B cell (primary cell): ENCODE measurements around the gene OR13C5. TPM values are rescaled to one million over a fixed set of nuclear protein-coding genes. Genes with fewer than 3 reads are reported as not detected.

ENCODE experiments used
- ATAC-seq: fragments of 200-7000 bp; cut with Tn5 transposase; one replicate; pipeline ENCODE4 v1.10.0; 2021; ENCODE audit warnings: low read depth, mild to moderate bottlenecking, moderate number of reproducible peaks, moderate library complexity
- CTCF ChIA-PET: fragments of 350-600 bp; sonication (Branson Sonifier 250); formaldehyde crosslinking; loops from one replicate; lab custom pipeline; 2021; ENCODE audit warnings: antibody characterized with exemption, inconsistent platforms; lab: Charles Lee
- POLR2A ChIA-PET: fragments of 350-600 bp; sonication (Branson Sonifier 250); formaldehyde crosslinking; loops from one replicate; lab custom pipeline; 2021; ENCODE audit warnings: antibody characterized with exemption; lab: Charles Lee
- DNase-seq: peaks from one replicate; pipeline ENCODE4 v3.0.0; 2013
- H2AFZ ChIP-seq: 2 replicates; pipeline ENCODE4 v1.6.1; 2012; ENCODE audit warnings: mild to moderate bottlenecking, low read depth, low read length; ENCODE audit not compliant: insufficient read depth, poor library complexity, severe bottlenecking
- H3K27ac ChIP-seq, 2 donors: 1 replicate in 1 of 2; 2 replicates in 1 of 2; pipeline ENCODE4 v1.5.1; 2012 to 2013; ENCODE audit warnings: low read length in 2 of 2, mild to moderate bottlenecking in 2 of 2, moderate library complexity in 1 of 2
- H3K27me3 ChIP-seq, 4 experiments: fragments of 200-600 bp in 1 of 4; sonication (generic) in 1 of 4; replicated peaks in 1 of 4; 1 replicate in 2 of 4; 2 replicates in 2 of 4; pipeline versions ENCODE4 v1.6.1 to v1.7.0; 2013 to 2016; ENCODE audit warnings: low read length in 3 of 4, mild to moderate bottlenecking in 2 of 4, mixed read lengths in 1 of 4, moderate library complexity in 1 of 4; ENCODE audit not compliant: insufficient read depth in 4 of 4, control insufficient read depth in 3 of 4; ENCODE audit errors: control extremely low read depth in 1 of 4
- H3K36me3 ChIP-seq, 2 experiments: replicated peaks in 1 of 2; 1 replicate in 1 of 2; 2 replicates in 1 of 2; pipeline versions ENCODE4 v1.6.1 to v1.7.1; 2013; ENCODE audit warnings: low read length in 1 of 2; ENCODE audit not compliant: insufficient read depth in 2 of 2, control insufficient read depth in 1 of 2; ENCODE audit errors: control extremely low read depth in 1 of 2, extremely low read depth in 1 of 2
- H3K4me1 ChIP-seq, 2 donors: fragments of 200-600 bp in 1 of 2; sonication (generic) in 1 of 2; 1 replicate in 1 of 2; 2 replicates in 1 of 2; pipeline versions ENCODE4 v1.5.1 to v1.6.1; 2013 to 2017; ENCODE audit warnings: low read length in 2 of 2; ENCODE audit not compliant: control insufficient read depth in 2 of 2, insufficient read depth in 2 of 2
- H3K4me2 ChIP-seq: replicated peaks from 2 replicates; pipeline ENCODE3; 2012; ENCODE audit warnings: mild to moderate bottlenecking, low read depth, low read length; ENCODE audit not compliant: poor library complexity, severe bottlenecking
- H3K4me3 ChIP-seq, 5 experiments: fragments of 200-600 bp in 1 of 5; sonication (generic) in 1 of 5; 1 replicate in 3 of 5; 2 replicates in 2 of 5; pipeline versions ENCODE4 v1.5.1 to v1.7.0; 2011 to 2016; ENCODE audit warnings: low read length in 4 of 5, mild to moderate bottlenecking in 4 of 5, low read depth in 2 of 5, control low read depth in 1 of 5, moderate library complexity in 1 of 5; ENCODE audit not compliant: insufficient read depth in 1 of 5; ENCODE audit errors: control extremely low read depth in 1 of 5, extremely low read depth in 1 of 5
- H3K79me2 ChIP-seq: fragments of 200-600 bp; sonication (generic); one replicate; pipeline ENCODE4 v1.6.0; 2016; ENCODE audit warnings: low read length; ENCODE audit not compliant: control insufficient read depth, insufficient read depth
- H3K9ac ChIP-seq: fragments of 200-600 bp; sonication (generic); 2 replicates; pipeline ENCODE4 v1.6.1; 2017; ENCODE audit warnings: mild to moderate bottlenecking, low read length, moderate library complexity
- H3K9me3 ChIP-seq, 3 donors: one replicate each; pipeline versions ENCODE4 v1.6.1 to v1.7.1; 2013; ENCODE audit warnings: low read length in 2 of 3; ENCODE audit not compliant: control insufficient read depth in 2 of 3, insufficient read depth in 1 of 3; ENCODE audit errors: control extremely low read depth in 1 of 3
- H4K20me1 ChIP-seq: 2 replicates; pipeline ENCODE4 v1.6.0; 2012; ENCODE audit warnings: mild to moderate bottlenecking, low read length; ENCODE audit not compliant: insufficient read depth, control insufficient read depth, poor library complexity, severe bottlenecking
- H3K27ac Mint-ChIP-seq: one replicate; pipeline ENCODE4 v1.8.0; 2021; ENCODE audit warnings: mixed read lengths
- H3K27me3 Mint-ChIP-seq: one replicate; pipeline ENCODE4 v1.8.0; 2021; ENCODE audit warnings: mixed read lengths
- H3K4me1 Mint-ChIP-seq: one replicate; pipeline ENCODE4 v1.8.0; 2021; ENCODE audit warnings: mixed read lengths
- H3K4me3 Mint-ChIP-seq: one replicate; pipeline ENCODE4 v1.8.0; 2021; ENCODE audit warnings: mixed read lengths
- H3K9me3 Mint-ChIP-seq: one replicate; pipeline ENCODE4 v1.8.0; 2022; ENCODE audit warnings: mixed read lengths; ENCODE audit not compliant: insufficient read depth
- EZH2 ChIP-seq: IDR thresholded peaks from 2 replicates; pipeline ENCODE4 v1.6.1; 2012; ENCODE audit warnings: borderline replicate concordance, low read depth, mild to moderate bottlenecking, moderate library complexity, low read length; ENCODE audit not compliant: insufficient read depth, poor library complexity, severe bottlenecking
- WGBS: methylation state at CpG from one replicate; pipeline ENCODE4 v1.1.5; 2013; ENCODE audit warnings: missing lambda C conversion rate; ENCODE audit not compliant: insufficient coverage; 5-methylcytosine and 5-hydroxymethylcytosine counted together
- intact Hi-C: fragments of 100-400 bp; cut with micrococcal nuclease; formaldehyde crosslinking; loops from one replicate; pipeline ENCODE4 v1.10.0; 2022
- polyA plus RNA-seq: library from polyadenylated mRNA; depleted of rRNA; stranded (reverse); fragments of >200 nt; gene quantifications from 2 replicates; pipeline ENCODE4 v1.2.3, GENCODE V29; 2012
- total RNA-seq, 2 donors: library from RNA; stranded (reverse); fragments of 120-200 nt in 1 of 2; gene quantifications; 1 replicate in 1 of 2; 2 replicates in 1 of 2; pipeline versions ENCODE4 v1.2.3 to v1.2.4, GENCODE V29; 2013 to 2022
- TF ChIP-seq, protein P1 (sequence below): fragments of 200-600 bp; IDR thresholded peaks from one replicate; pipeline ENCODE4 v1.8.0; 2022; ENCODE audit warnings: antibody characterized with exemption, mild to moderate bottlenecking

The OR13C5 gene
- total and polyA plus RNA-seq, 2 donors (not counting 1 experiment from before 2014, with no cell fraction given): not detected

GRCh38 chr9:104618104-104618503 is 18.9 kb upstream of the OR13C5 start, which contains the start of gene OR13C9:
OR13C9 (minus strand) TSS chr9:104618204; CDS start chr9:104618204, 0 bp downstream.
- H3K4me3 Mint-ChIP-seq: no peak within 1 kb of the TSS
- intact Hi-C loops: no loop called here
- H3K9me3 ChIP-seq: no peaks in the 10 kb centered on the region
- no peak within 1 kb of the TSS for H3K27ac Mint-ChIP-seq
- DNase-seq (no peak), ATAC-seq (no peak)
- H3K9ac ChIP-seq: no peak within 1 kb of the TSS
- no CpG with 5 or more reads among the region's 2 CpGs for WGBS
- H3K27ac ChIP-seq: no peak within 1 kb of the TSS
- no peaks in the 10 kb centered on the region for H3K79me2 ChIP-seq
- ChIA-PET CTCF (no interaction called here), POLR2A (no interaction called here)
- H4K20me1 ChIP-seq: no peaks in the 10 kb centered on the region
- no peak within 1 kb of the TSS for H3K4me3 ChIP-seq
- no peak within 1 kb of the TSS for H2AFZ ChIP-seq
- no peak within 1 kb of the TSS for H3K4me2 ChIP-seq
- H3K27me3 Mint-ChIP-seq: no peaks in the 10 kb centered on the region
- H3K4me1 ChIP-seq: no peaks in the 10 kb centered on the region
- no peaks in the 10 kb centered on the region for H3K4me1 Mint-ChIP-seq
- TF ChIP-seq, protein P1, sequence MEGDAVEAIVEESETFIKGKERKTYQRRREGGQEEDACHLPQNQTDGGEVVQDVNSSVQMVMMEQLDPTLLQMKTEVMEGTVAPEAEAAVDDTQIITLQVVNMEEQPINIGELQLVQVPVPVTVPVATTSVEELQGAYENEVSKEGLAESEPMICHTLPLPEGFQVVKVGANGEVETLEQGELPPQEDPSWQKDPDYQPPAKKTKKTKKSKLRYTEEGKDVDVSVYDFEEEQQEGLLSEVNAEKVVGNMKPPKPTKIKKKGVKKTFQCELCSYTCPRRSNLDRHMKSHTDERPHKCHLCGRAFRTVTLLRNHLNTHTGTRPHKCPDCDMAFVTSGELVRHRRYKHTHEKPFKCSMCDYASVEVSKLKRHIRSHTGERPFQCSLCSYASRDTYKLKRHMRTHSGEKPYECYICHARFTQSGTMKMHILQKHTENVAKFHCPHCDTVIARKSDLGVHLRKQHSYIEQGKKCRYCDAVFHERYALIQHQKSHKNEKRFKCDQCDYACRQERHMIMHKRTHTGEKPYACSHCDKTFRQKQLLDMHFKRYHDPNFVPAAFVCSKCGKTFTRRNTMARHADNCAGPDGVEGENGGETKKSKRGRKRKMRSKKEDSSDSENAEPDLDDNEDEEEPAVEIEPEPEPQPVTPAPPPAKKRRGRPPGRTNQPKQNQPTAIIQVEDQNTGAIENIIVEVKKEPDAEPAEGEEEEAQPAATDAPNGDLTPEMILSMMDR: no peak
- no peak for TF ChIP-seq EZH2
- H3K36me3 ChIP-seq: no peaks in the 10 kb centered on the region
- H3K27me3 ChIP-seq: no peaks in the 10 kb centered on the region
- H3K9me3 Mint-ChIP-seq: no peaks in the 10 kb centered on the region

GRCh38 chr9:104617418-104617817 is 18.2 kb upstream of the OR13C5 start:
- Histone ChIP-seq H2AFZ (no peak overlapping the region), H3K36me3 (no peaks in the 10 kb centered on the region), H3K4me2 (no peak overlapping the region), H3K9ac (no peak overlapping the region), H4K20me1 (no peaks in the 10 kb centered on the region), H3K27me3 (no peaks in the 10 kb centered on the region), H3K79me2 (no peaks in the 10 kb centered on the region), H3K9me3 (no peaks in the 10 kb centered on the region), H3K4me1 (no peaks in the 10 kb centered on the region), H3K4me3 (no peak overlapping the region), H3K27ac (no peak overlapping the region)
- ChIA-PET POLR2A (no interaction called here), CTCF (no interaction called here)
- H3K27me3 Mint-ChIP-seq: no peaks in the 10 kb centered on the region
- no peaks in the 10 kb centered on the region for H3K9me3 Mint-ChIP-seq
- DNase-seq: no peak
- no peak overlapping the region for H3K27ac Mint-ChIP-seq
- no peak overlapping the region for H3K4me3 Mint-ChIP-seq
- no peaks in the 10 kb centered on the region for H3K4me1 Mint-ChIP-seq
- intact Hi-C loops: no loop called here
- ATAC-seq: no peak
- TF ChIP-seq, protein P1: no peak
- TF ChIP-seq EZH2: no peak
